ENCODE data around the gene AP1AR. TPM values are rescaled to one million over a fixed set of nuclear protein-coding genes. Genes with fewer than 3 reads are reported as not detected.

The AP1AR gene
- total RNA-seq, 1 experiment from 2014 or later, result 22.4 TPM

GRCh38 chr4:112284662-112285411, 53.2 kb downstream of the AP1AR start:
- H3K36me3 Mint-ChIP-seq, result peaks cover 12% of the 10 kb centered on the region
- ChIA-PET POLR2A (no interaction called here), CTCF (interaction anchor here (1.4 to 1.5 kb wide), 2 partner anchors 24 to 51 kb away, joined by 3 to 8 read pairs; no protein-coding TSS in a partner anchor)
- peaks cover 22% of the 10 kb centered on the region for H3K9me3 Mint-ChIP-seq
- DNase-seq (ENCODE audit: low spot score) (no peak), ATAC-seq (no peak; the same call in 1 of the 2 replicates)
- peaks cover 40% of the 10 kb centered on the region for H3K27me3 Mint-ChIP-seq (ENCODE audit: low read depth)
- H3K4me3 Mint-ChIP-seq, result peak overlapping the region; percentile 80
- no peak overlapping the region for H3K27ac Mint-ChIP-seq
- H3K4me1 Mint-ChIP-seq, result peaks cover 16% of the 10 kb centered on the region
- no peak for TF ChIP-seq IRF1 (CRISPR knock-in tag; IDR thresholded peaks at IDR 0.05)
- TF ChIP-seq, protein P1, sequence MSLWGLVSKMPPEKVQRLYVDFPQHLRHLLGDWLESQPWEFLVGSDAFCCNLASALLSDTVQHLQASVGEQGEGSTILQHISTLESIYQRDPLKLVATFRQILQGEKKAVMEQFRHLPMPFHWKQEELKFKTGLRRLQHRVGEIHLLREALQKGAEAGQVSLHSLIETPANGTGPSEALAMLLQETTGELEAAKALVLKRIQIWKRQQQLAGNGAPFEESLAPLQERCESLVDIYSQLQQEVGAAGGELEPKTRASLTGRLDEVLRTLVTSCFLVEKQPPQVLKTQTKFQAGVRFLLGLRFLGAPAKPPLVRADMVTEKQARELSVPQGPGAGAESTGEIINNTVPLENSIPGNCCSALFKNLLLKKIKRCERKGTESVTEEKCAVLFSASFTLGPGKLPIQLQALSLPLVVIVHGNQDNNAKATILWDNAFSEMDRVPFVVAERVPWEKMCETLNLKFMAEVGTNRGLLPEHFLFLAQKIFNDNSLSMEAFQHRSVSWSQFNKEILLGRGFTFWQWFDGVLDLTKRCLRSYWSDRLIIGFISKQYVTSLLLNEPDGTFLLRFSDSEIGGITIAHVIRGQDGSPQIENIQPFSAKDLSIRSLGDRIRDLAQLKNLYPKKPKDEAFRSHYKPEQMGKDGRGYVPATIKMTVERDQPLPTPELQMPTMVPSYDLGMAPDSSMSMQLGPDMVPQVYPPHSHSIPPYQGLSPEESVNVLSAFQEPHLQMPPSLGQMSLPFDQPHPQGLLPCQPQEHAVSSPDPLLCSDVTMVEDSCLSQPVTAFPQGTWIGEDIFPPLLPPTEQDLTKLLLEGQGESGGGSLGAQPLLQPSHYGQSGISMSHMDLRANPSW (CRISPR knock-in tag; conservative IDR thresholded peaks at IDR 0.05; ENCODE audit: low read depth), result no peak
- TF ChIP-seq GABPB1 (CRISPR knock-in tag; IDR thresholded peaks at IDR 0.05), result no peak
- TF ChIP-seq, protein P2, sequence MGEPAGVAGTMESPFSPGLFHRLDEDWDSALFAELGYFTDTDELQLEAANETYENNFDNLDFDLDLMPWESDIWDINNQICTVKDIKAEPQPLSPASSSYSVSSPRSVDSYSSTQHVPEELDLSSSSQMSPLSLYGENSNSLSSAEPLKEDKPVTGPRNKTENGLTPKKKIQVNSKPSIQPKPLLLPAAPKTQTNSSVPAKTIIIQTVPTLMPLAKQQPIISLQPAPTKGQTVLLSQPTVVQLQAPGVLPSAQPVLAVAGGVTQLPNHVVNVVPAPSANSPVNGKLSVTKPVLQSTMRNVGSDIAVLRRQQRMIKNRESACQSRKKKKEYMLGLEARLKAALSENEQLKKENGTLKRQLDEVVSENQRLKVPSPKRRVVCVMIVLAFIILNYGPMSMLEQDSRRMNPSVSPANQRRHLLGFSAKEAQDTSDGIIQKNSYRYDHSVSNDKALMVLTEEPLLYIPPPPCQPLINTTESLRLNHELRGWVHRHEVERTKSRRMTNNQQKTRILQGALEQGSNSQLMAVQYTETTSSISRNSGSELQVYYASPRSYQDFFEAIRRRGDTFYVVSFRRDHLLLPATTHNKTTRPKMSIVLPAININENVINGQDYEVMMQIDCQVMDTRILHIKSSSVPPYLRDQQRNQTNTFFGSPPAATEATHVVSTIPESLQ (CRISPR knock-in tag; IDR thresholded peaks at IDR 0.05), result no peak
- TF ChIP-seq ZBTB43 (CRISPR knock-in tag; IDR thresholded peaks at IDR 0.05), result no peak
- TF ChIP-seq PRDM15 (CRISPR knock-in tag; IDR thresholded peaks at IDR 0.05), result no peak
- TF ChIP-seq, protein P3, sequence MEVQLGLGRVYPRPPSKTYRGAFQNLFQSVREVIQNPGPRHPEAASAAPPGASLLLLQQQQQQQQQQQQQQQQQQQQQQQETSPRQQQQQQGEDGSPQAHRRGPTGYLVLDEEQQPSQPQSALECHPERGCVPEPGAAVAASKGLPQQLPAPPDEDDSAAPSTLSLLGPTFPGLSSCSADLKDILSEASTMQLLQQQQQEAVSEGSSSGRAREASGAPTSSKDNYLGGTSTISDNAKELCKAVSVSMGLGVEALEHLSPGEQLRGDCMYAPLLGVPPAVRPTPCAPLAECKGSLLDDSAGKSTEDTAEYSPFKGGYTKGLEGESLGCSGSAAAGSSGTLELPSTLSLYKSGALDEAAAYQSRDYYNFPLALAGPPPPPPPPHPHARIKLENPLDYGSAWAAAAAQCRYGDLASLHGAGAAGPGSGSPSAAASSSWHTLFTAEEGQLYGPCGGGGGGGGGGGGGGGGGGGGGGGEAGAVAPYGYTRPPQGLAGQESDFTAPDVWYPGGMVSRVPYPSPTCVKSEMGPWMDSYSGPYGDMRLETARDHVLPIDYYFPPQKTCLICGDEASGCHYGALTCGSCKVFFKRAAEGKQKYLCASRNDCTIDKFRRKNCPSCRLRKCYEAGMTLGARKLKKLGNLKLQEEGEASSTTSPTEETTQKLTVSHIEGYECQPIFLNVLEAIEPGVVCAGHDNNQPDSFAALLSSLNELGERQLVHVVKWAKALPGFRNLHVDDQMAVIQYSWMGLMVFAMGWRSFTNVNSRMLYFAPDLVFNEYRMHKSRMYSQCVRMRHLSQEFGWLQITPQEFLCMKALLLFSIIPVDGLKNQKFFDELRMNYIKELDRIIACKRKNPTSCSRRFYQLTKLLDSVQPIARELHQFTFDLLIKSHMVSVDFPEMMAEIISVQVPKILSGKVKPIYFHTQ (CRISPR knock-in tag; IDR thresholded peaks at IDR 0.05), result no peak
- no peak for TF ChIP-seq NR1H2 (CRISPR knock-in tag; IDR thresholded peaks at IDR 0.05)
- no peak for TF ChIP-seq CTCF (IDR thresholded peaks at IDR 0.05)
- no peak for TF ChIP-seq ZNF263 (CRISPR knock-in tag; IDR thresholded peaks at IDR 0.05; ENCODE audit: low read depth)
- no peak for TF ChIP-seq ATF3 (CRISPR knock-in tag; conservative IDR thresholded peaks at IDR 0.05)
- no peak for TF ChIP-seq TEAD1 (CRISPR knock-in tag; IDR thresholded peaks at IDR 0.05)
- no peak for TF ChIP-seq ZNF219 (CRISPR knock-in tag; IDR thresholded peaks at IDR 0.05; ENCODE audit: borderline replicate concordance)

Data from WTC11 (cell line).